Measurements from ENCODE around the gene IKZF2. TPM values are rescaled to one million over a fixed set of nuclear protein-coding genes. Genes with fewer than 3 reads are reported as not detected.

Gene IKZF2
- total RNA-seq, 1 donor from 2014 or later, result 29.7 TPM

DNA sequence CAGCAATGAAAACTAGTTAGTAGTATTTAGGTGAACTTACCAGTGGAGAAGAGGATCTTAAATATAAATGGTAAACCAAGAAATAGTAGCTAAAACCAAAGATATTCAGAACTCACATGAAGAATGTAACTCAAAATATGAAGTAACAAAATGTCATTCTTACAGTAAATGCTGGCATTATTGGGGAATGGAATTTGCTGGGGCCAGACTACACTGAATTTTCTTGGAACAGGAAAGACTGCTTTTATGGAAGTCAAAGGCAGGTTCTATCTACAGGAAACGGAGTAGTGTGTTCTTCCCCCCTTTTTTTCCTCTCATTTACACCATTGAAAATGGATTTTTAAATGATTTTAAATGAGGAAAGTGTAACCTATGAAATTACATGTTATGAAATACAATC, 188.7 kb downstream of the IKZF2 start:
- Histone ChIP-seq H3K79me2 (ENCODE audit: low read depth) (no peaks in the 10 kb centered on the region), H3K4me2 (no peak overlapping the region), H3K27me3 (no peaks in the 10 kb centered on the region), H3K4me3 (no peak overlapping the region), H4K20me1 (ENCODE audit: low read depth) (no peaks in the 10 kb centered on the region), H3K27ac (no peak overlapping the region), H3K36me3 (no peaks in the 10 kb centered on the region), H3K9me3 (ENCODE audit: low read depth) (no peaks in the 10 kb centered on the region), H3K9ac (no peak overlapping the region), H3K4me1 (no peaks in the 10 kb centered on the region), H3F3A (ENCODE audit: low read depth) (no peaks in the 10 kb centered on the region), H2AFZ (replicated peaks) (no peak overlapping the region)
- Mint-ChIP-seq H3K4me1 (peaks cover 3% of the 10 kb centered on the region), H3K4me3 (no peak overlapping the region), H3K27ac (no peak overlapping the region), H3K36me3 (peaks cover 3% of the 10 kb centered on the region), H3K27me3 (ENCODE audit: insufficient read depth, low read depth) (no peaks in the 10 kb centered on the region), H3K9me3 (no peaks in the 10 kb centered on the region)
- TF ChIP-seq, protein P1, sequence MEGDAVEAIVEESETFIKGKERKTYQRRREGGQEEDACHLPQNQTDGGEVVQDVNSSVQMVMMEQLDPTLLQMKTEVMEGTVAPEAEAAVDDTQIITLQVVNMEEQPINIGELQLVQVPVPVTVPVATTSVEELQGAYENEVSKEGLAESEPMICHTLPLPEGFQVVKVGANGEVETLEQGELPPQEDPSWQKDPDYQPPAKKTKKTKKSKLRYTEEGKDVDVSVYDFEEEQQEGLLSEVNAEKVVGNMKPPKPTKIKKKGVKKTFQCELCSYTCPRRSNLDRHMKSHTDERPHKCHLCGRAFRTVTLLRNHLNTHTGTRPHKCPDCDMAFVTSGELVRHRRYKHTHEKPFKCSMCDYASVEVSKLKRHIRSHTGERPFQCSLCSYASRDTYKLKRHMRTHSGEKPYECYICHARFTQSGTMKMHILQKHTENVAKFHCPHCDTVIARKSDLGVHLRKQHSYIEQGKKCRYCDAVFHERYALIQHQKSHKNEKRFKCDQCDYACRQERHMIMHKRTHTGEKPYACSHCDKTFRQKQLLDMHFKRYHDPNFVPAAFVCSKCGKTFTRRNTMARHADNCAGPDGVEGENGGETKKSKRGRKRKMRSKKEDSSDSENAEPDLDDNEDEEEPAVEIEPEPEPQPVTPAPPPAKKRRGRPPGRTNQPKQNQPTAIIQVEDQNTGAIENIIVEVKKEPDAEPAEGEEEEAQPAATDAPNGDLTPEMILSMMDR (IDR thresholded peaks at IDR 0.05), result no peak
- TF ChIP-seq EZH2phosphoT487 (IDR thresholded peaks at IDR 0.05) (no peak), EZH2 (IDR thresholded peaks at IDR 0.05) (no peak)
- no peak for DNase-seq (ENCODE audit: low spot score)

DNA sequence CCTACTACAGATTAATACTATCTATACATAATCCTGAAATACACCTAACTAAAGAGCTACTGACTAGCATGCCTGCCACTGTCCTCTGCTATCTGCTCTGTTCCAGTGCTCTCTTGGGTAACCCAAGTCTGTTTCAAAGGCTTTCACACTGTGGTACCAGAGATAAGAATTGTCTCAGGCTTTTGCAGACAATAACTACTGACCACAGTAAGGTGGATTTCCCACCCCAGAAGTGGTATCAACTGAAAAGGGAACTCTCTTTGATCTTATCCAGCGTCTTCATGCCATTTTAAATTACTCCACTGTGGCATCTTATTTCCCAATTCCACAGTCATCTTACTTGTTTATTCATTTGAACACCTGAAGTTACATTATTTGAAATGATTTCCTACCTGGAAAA, 190.2 kb downstream of the IKZF2 start:
- no peak for DNase-seq (ENCODE audit: low spot score)
- Mint-ChIP-seq H3K27ac (no peak overlapping the region), H3K4me3 (no peak overlapping the region), H3K36me3 (peaks cover 3% of the 10 kb centered on the region), H3K4me1 (no peaks in the 10 kb centered on the region), H3K9me3 (no peaks in the 10 kb centered on the region), H3K27me3 (ENCODE audit: insufficient read depth, low read depth) (no peaks in the 10 kb centered on the region)
- no peaks in the 10 kb centered on the region for H3K27me3 ChIP-seq
- no peak overlapping the region for H3K9ac ChIP-seq
- no peak overlapping the region for H3K4me3 ChIP-seq
- no peaks in the 10 kb centered on the region for H4K20me1 ChIP-seq (ENCODE audit: low read depth)
- H3K27ac ChIP-seq, result no peak overlapping the region
- TF ChIP-seq EZH2 (IDR thresholded peaks at IDR 0.05) (no peak), EZH2phosphoT487 (IDR thresholded peaks at IDR 0.05) (no peak)
- TF ChIP-seq, protein P1 (IDR thresholded peaks at IDR 0.05), result no peak
- H3K36me3 ChIP-seq, result no peaks in the 10 kb centered on the region
- H3K79me2 ChIP-seq (ENCODE audit: low read depth), result no peaks in the 10 kb centered on the region
- H2AFZ ChIP-seq (replicated peaks), result no peak overlapping the region
- H3K9me3 ChIP-seq (ENCODE audit: low read depth), result no peaks in the 10 kb centered on the region
- no peak overlapping the region for H3K4me2 ChIP-seq
- H3K4me1 ChIP-seq, result no peaks in the 10 kb centered on the region
- H3F3A ChIP-seq (ENCODE audit: low read depth), result no peaks in the 10 kb centered on the region

DNA sequence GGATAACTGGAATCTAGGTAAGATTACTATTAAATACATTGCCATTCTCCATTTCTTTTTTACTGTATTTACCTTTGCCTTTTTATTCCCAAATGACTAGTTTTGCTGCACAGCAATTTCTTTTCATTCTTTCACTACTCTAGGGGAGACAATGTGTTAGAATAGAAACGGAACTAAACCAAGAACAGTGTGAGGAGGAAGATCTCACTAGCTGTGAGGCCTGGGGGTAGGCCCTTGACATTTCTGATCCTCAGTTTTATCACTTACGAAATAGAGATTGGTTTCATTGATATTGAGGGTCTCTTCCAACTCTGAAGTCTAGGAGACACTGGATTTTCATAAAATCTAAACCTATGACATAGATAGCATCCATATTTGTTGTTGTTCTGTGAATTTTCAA, 191.1 kb downstream of the IKZF2 start:
- H3K4me2 ChIP-seq, result no peak overlapping the region
- H4K20me1 ChIP-seq (ENCODE audit: low read depth), result no peaks in the 10 kb centered on the region
- no peak for TF ChIP-seq EZH2 (IDR thresholded peaks at IDR 0.05)
- TF ChIP-seq EZH2phosphoT487 (IDR thresholded peaks at IDR 0.05), result no peak
- TF ChIP-seq, protein P1 (IDR thresholded peaks at IDR 0.05), result no peak
- Mint-ChIP-seq H3K27ac (no peak overlapping the region), H3K36me3 (peaks cover 3% of the 10 kb centered on the region), H3K4me1 (no peaks in the 10 kb centered on the region), H3K4me3 (no peak overlapping the region), H3K27me3 (ENCODE audit: insufficient read depth, low read depth) (no peaks in the 10 kb centered on the region), H3K9me3 (no peaks in the 10 kb centered on the region)
- no peaks in the 10 kb centered on the region for H3K27me3 ChIP-seq
- H3K4me1 ChIP-seq, result no peaks in the 10 kb centered on the region
- H3K9ac ChIP-seq, result no peak overlapping the region
- H3K27ac ChIP-seq, result no peak overlapping the region
- H3F3A ChIP-seq (ENCODE audit: low read depth), result no peaks in the 10 kb centered on the region
- H2AFZ ChIP-seq (replicated peaks), result no peak overlapping the region
- H3K4me3 ChIP-seq, result no peak overlapping the region
- no peaks in the 10 kb centered on the region for H3K9me3 ChIP-seq (ENCODE audit: low read depth)
- H3K36me3 ChIP-seq, result no peaks in the 10 kb centered on the region
- no peaks in the 10 kb centered on the region for H3K79me2 ChIP-seq (ENCODE audit: low read depth)
- DNase-seq (ENCODE audit: low spot score), result no peak

All from neural progenitor cell (in vitro differentiated cells).